Measurements from ENCODE around the gene TUBA3D.
"Not testable (repeated sequence)": the region's sequence is repeated elsewhere in the genome, so short reads cannot be mapped to it uniquely, and the experiment has no call there.

TUBA3D gene

GRCh38 chr2:131475831-131476230, at the start of gene TUBA3D:
TSS of gene TUBA3D (plus strand) at chr2:131476119. CDS start at chr2:131476200, 81 bp downstream.
- no peak for DNase-seq

DNA sequence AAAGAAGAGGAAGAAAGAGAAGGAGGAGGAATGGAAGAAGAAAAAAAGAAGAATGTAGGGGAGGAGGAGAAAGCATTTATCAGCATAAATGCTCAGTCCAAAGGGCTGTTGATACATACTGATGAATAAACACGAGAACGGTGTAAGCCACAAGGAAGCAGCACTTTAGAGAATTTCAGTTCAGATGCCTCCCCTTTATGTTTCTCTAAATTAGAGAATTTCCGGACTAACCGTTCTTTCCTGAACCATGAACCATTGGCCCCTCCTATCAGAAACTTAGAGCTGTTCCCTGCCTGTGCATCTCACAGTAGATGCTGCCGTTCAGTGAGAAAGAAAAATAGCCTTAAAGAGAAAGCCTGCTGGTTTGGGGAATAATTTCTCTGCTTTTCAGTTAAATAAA, 49.2 kb upstream of the TUBA3D start:
- DNase-seq, result peak; percentile 71

GRCh38 chr2:131431336-131431735, 44.6 kb upstream of the TUBA3D start:
- no peak for DNase-seq

- DNase-seq, result peak; percentile 44
Observed at GRCh38 chr2:131440742-131441468, 35.0 kb upstream of the TUBA3D start.

DNA sequence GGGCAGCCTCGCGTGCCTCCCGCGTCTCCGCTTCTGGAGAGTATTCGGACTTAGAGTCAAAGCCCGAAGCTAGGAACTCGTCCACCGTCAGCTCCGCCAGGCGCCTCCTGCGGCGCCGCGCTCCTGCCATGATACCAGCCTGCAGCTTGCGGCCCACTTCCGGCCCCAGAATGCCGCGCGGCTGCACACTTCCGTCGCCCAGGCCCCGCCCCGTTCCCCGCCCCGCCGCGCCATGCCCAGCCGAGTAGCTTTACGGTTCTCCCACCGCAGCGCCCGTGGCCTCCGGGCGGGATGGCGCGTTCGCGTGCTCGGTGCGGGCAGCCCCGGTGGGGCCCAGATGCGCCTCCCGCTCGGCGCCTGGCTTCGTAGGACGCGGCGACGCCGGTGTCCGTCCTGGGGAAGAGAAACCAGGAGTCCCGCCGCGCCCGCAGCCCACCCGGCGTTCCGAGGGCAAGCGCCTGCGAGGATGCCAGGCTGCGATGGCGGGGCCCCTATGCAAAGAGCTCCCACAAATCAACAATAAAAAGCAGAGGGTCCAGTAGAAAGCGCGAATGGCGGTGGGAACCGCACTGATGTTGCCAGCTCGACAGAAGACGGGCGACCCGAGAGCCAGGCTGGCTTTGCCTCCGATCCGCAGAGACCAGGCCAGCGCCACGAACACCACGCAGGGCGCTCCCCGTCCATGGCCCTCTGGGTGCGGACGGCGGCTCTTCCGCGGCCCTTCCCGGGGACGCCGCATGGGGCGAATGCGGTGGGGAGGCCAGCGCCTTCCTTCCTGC, 31.0 kb upstream of the TUBA3D start:
- not testable (repeated sequence) for DNase-seq

GRCh38 chr2:131445515-131445797, 30.5 kb upstream of the TUBA3D start:
- DNase-seq, result not testable (repeated sequence)

DNA sequence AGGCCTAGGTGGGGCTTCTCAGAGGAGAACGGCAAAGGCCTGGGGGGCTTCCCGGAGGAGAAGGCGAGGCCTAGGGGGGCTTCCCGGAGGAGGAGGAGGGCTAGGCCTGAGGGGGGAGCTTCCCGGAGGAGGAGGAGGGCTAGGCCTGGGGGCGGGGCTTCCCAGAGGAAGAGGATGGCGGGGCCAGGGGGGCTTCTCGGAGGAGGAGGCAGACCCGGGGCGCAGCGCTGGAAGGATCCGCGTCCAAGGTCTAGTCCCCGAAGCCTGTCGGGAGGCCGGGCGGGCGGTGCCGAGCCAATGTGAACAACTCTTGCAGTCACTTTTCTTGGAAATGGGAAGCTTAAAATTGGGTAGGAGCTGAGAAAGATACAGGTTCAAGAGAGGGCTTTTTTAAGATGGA, 30.0 kb upstream of the TUBA3D start:
- DNase-seq, result no peak

GRCh38 chr2:131447981-131448380, 27.9 kb upstream of the TUBA3D start:
- not testable (repeated sequence) for DNase-seq

DNA sequence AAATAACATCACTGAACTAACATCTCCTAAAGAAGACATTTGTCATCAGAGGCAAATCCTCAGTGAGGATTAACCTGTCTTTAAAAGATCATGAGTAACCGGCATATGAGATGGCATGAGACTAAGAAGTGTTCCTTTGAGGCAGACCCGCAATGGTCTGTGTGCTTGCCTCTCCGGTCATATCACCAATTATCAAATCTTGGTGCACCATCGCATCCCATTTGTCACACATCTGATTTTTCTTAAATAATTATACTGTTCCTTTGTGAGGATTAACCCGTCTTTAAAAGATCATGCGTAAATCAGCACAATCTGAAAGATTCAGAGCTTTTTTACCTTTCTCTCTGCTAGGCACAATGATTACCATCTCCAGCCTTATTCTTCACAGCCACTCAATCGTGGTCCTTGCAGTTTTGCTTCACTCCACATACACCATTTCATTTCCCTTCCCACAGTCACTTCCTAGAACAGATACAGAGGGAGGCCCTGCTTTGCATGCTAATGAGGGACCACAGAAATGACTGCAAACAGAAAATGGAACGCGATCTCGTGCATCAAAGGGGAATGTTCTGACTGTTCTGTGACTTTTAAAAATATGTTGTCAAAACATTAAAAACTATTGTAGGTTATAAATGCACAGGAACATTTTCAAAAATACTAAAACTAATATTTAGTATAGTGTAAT, 24.5 kb upstream of the TUBA3D start:
- DNase-seq, result peak; percentile 58

DNA sequence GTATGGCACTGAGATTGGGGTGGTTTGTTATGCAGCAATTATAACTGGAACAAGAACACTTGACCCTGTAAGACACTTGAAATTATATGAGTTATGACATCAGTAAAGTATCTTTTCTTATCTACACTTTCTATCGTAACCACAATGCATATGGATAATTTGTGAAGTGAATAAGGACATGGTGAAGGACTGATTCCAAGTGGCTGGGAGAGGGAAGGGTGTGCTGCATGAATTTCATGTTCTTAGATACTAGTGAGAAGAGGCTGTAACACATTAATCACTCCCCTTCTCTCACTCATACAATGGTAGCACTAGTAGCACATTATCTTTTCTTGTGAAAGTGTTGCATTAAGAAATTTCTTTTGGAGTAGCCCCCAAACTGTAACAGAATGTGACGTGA, 21.0 kb upstream of the TUBA3D start:
- not testable (repeated sequence) for DNase-seq

GRCh38 chr2:131467722-131468121, 8.2 kb upstream of the TUBA3D start:
- not testable (repeated sequence) for DNase-seq

- not testable (repeated sequence) for DNase-seq
Observed at GRCh38 chr2:131470944-131471343, 5.0 kb upstream of the TUBA3D start.

DNA sequence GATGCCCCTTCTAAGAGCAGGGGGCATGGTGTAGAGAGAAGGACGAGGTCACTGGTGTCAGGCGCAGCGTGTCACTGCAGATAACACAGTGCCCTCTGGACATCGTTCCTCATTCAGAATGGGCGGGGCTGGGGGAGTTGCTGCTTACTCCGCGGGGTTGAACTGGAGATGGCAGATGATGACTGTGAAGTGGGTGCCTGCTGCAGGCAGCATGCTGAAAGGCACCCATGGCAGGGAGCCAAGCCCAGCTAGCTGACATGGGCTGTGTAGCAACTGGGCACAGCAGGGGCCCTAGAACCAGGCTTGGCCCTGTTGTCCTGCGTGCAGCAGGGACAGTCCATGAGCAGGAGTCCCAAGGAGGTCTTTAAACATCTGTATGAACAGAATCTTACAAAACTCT, 4.3 kb upstream of the TUBA3D start:
- DNase-seq, result not testable (repeated sequence)

DNA sequence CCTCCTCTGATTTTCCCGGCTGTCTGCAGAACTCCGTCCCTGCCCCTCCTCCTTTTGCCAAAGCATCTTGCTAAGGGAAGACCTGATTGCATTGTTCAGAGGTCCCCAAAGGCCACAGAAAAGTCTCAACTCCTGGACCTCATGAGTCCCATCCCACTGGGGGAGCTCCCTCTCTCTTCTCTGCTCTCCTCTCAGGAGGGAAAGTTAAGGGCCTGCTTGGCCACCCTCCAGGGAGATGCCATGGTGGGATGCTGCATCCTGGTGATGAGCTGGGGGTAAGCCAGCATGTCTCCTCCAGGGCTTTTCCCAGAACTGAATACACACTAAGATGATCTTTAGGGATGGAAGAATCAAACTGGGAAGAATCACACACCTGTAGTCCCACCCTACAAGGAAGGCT, 2.7 kb upstream of the TUBA3D start:
- DNase-seq, result not testable (repeated sequence)

DNA sequence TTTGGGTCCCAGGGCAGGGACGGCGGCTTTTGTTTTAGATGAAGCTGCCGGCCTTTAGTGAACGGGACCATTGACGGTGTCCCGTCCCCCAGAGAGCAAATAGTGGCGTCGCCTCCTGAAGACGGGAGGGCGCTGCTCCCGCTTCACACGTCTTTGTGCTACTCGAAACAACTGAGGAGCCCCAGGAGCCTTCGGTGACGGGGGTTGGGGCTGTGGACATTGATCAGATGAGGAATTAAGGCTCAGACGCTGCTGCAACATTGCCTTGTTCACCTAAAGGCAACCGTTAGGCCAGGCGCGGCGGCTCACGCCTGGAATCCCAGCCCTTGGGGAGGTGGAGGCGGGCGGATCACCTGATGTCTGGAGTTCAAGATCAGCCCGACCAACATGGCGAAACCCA, 444 bp downstream of the TUBA3D start:
- not testable (repeated sequence) for DNase-seq

DNA sequence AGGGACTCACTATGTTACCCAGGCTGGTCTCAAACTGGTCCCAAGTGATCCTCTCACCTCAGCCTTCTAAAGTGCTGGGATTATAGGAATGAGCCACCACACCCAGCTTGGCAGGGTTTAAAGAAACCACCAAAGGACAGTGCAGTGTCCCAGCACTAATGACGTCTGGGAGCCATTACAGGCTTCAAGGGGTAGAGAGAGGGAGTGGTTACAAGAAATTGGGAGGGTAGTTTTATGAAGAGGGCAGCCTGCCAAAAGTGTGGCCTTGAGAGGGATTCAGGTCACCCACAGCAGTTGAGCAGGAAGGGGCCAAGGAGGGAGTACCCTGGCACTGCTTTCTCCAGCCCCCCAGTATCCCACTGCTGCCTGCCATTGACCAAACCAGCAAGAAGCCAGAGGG, 1.3 kb downstream of the TUBA3D start:
- DNase-seq, result not testable (repeated sequence)

GRCh38 chr2:131478074-131478849, 2.3 kb downstream of the TUBA3D start:
- DNase-seq, result not testable (repeated sequence)

DNA sequence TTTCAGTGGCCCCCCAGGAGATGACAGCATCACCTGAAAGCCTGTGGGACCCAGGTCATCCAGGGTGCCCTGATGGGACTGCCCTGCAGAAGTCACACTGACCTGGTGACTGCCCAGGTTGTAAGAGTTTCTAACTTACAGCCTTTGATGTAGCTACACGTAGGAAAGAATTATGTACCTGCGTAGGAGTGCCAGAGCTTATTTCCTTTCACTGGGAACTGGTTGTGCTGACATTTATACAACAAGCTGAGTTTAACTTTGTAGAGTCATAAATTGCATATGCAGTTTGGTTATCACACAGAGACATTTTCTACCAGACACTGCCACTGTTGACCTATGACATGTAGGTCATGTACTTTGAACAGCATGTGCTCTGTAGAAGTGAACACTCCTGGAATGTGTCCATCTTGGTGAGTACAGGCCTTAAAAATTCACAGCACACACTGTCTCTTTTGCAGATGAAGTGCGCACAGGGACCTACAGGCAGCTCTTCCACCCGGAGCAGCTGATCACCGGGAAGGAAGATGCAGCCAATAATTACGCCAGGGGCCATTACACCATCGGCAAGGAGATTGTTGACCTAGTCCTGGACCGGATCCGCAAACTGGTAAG, 3.0 kb downstream of the TUBA3D start:
- DNase-seq, result not testable (repeated sequence)

DNA sequence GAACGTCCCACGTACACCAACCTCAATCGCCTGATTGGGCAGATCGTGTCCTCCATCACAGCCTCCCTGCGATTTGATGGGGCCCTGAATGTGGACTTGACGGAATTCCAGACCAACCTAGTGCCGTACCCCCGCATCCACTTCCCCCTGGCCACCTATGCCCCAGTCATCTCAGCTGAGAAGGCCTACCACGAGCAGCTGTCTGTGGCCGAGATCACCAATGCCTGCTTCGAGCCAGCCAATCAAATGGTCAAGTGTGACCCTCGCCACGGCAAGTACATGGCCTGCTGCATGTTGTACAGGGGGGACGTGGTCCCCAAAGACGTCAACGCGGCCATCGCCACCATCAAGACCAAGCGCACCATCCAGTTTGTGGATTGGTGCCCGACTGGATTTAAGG, 4.4 kb downstream of the TUBA3D start:
- not testable (repeated sequence) for DNase-seq

DNA sequence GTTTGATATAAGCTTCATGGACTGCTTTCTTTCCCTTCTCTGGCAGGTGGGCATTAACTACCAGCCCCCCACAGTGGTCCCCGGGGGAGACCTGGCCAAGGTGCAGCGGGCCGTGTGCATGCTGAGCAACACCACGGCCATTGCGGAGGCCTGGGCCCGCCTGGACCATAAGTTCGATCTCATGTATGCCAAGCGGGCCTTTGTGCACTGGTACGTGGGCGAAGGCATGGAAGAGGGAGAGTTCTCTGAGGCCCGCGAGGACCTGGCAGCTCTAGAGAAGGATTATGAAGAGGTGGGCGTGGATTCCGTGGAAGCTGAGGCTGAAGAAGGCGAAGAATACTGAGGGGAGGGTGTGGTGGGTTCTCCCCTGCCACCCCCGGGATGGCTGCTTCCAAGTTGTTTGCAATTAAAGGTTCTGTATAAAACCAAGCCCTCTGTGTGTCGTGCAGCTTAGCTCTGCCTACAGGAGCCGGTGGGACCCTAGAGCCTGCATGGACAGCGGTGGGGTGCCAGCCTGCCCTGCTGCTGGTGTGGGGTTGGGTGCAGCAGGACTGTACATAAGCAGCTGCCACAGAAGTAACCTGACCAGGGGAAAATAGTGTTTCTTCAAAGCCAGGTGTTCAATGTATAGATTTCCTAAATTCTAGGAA, 6.7 kb downstream of the TUBA3D start:
- not testable (repeated sequence) for DNase-seq

DNA sequence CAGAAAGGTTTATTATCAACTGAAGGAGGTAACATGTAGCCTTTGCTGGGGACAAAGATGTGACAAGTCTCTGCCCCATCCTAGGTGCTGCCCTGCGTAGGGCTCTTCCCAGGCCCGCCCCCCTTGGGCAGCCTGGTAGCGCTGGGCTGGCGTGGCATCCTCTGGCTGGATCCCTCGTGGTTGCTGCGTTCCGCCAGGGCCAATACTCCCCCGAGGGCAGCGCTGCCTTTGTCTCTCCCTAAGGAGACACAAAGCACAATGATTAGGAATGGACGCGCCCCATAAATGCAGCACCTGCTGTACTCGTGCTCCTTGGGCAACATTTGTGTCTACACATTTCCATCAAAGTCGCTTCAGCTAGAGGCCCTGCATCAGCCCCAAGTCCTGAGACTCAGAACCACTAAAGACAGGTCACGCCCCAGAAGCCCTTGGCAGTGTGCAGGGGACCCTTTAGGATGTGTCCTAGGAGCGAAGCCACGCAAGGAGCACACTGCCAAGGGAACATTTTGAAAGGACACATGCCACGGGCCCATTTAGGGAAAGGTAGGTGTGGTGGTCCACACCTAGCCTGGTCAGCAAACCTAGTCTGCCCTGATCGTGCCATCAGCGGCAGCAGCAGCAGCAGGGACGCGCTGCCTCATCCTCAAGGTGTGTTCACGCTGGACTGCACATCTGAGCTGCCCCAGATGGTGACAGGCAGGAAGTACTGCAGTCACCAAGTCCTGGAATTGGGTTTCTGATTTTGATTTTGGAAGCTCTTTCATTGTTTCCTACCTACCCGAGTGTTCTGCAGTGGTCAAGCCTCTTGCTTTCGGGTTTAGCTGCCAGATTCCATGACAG, 8.3 kb downstream of the TUBA3D start:
- DNase-seq, result not testable (repeated sequence)
